Dedifferentiated amniotic fluid mesenchymal stem cell (primary cell): Measurements from ENCODE around the gene BMP7.
"Not testable (repeated sequence)": the region's sequence is repeated elsewhere in the genome, so short reads cannot be mapped to it uniquely, and the experiment has no call there.

Source experiments
- DNase-seq: peaks from one replicate; pipeline ENCODE4 v3.0.0-alpha.2; 2016; ENCODE audit errors: extremely low spot score

The BMP7 gene

DNA sequence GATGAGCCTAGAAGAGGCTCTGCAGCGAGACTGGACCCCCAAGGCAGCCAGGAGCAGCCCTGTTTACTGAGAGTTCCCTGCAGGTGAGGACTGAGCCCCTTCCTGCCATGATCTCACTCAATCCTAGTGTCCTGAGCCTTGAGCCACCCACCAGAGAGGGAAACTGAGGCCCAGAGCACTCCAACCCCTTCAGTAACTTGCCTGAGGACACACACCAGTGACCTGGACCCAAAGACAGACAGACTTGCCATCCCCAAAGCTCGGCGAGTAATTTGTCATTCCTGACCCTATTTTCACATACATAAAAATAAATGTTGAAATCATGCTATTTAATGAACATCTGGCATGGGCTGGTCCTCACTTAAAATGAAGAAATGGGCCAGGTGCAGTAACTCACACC, 16.7 kb downstream of the BMP7 start:
- DNase-seq = no peak

DNA sequence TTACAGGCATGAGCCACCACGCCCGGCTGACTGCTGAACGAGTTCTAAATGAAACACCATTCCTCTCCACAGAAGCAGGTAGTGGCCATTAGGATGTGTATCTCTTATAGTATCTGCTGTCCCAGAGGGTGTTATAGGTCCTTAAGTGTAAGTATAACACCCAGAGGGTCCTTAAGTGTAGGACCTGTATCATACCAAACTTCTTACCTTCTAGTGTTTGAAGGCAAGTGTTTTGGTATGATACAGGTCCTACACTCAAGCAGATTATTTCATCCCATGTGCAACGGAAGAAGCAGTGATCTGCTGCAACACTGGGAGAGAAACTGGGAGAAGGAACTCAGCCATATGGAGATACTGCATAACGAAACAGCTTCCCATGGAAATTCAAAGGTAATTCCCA, 17.4 kb downstream of the BMP7 start:
- no peak for DNase-seq

- no peak for DNase-seq
These were observed 18.2 kb downstream of the BMP7 start for GRCh38 chr20:57248132-57248797.

DNA sequence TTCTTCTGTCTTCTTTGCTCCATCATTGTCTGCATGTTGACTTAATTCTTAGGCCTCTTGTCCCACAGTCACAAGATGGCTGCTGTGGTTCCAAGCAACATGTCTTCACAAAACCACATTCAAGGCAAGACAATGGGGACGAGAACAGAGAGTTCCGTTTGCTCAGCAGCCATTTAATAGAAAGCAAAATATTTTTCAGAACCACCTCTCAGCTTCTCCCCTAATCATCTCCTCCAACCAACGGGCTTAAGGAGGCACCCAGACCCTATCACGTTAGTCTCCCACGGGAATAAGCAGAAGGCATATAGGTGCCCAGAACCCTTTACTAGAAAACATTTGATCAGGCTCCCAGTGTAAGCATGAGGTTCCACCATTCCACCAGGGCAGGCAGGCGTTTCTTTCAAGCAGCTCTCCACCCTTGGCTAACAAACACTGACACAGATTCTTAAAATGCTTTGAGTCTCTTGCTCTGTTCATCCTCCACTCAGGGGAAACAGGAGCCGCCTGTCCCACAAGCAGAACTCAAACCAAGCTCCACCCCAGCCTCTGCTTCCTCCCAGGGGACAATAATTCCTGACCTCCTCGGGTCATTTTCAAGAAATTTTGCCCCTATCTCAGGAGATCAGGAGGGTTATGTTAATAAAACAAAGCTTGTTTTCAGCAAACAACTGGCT, 19.0 kb downstream of the BMP7 start:
- DNase-seq = no peak

DNA sequence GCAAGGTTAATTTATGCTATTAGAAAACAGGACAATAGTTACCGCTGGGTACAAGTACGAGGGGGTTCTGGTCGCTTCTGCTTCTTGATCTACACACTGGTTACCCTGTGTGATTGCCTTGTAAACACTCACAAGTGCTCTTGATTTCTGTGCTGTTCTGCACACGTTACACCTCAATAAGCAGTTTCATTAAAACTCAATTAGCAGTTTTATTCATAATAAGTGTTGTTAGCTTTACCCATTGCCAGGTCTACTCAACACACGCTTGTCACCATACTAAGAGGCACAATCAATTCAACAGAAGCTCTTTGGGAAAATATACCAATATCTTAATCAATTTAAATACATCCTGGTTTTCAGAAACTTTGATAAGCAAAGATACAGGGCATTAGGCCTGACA, 20.4 kb downstream of the BMP7 start:
- no peak for DNase-seq

GRCh38 chr20:57244627-57245214, 21.7 kb downstream of the BMP7 start:
- DNase-seq = no peak

DNA sequence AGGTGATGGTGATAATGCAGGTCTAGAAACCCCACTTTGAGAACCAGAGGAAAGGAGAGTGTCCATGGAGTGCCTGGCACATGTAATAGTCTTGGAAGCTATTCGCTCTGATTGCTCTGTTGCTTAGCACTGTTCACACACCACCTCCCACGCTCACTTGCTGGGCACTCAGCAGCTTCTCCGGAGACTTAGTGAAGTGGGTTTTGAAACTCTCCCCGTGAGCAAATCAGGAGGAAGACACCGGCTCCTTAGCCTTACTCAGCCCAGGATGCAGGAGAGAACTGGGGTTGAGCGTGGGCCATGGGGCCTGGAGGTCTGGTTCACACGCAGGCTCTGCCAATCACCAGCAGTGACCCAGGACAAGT, 22.2 kb downstream of the BMP7 start:
- no peak for DNase-seq

GRCh38 chr20:57243480-57244220, 22.8 kb downstream of the BMP7 start:
- no peak for DNase-seq

- DNase-seq = no peak
These were observed 24.0 kb downstream of the BMP7 start for GRCh38 chr20:57242414-57242813.

- DNase-seq = no peak
These were observed 25.0 kb downstream of the BMP7 start for GRCh38 chr20:57241363-57241991.

DNA sequence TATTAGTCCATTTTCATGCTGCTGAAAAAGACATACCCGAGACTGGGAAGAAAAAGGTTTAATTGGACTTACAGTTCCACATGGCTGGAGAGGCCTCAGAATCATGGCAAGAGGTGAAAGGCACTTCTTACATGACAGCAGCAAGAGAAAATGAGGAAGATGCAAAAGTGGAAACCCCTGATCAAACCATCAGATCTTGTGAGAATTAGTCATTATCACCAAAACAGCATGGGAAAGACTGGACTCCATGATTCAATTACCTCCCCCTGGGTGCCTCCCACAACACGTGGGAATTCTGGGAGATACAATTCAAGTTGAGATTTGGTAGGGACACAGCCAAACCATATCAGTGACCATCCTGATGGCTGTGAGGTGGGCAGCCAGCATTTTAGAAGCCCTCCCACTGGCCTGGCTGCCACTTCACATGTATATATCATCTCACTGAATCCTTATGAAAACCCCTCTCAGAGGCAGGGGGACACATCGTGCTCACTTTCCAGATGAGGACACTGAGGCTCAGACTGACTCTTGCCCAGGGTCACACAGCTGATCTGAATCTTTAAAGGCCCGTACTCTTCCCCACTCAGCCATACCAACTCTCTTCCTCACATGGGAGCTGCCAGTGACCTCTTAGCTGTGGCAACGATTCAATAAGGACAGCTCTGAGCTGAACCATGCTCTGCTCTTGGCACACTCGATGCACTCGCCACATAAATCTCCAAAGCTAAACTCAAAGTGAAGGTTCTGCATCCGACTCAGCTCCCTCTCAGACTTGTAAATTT, 25.7 kb downstream of the BMP7 start:
- no peak for DNase-seq

DNA sequence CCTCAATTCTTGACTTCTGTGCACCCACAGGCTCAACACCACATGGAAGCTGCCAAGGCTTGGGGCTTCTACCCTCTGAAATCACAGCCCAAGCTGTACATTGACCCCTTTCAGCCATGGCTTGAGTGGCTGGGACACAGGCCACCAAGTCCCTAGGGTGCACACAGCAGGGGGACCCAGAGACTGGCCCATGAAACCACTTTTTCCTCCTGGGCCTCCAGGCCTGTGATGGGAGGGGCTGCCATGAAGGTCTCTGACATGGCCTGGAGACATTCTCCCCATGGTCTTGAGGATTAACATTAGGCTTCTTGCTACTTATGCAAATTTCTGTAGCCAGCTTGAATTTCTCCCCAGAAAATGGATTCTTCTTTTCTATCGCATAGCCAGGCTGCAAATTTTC, 26.7 kb downstream of the BMP7 start:
- not testable (repeated sequence) for DNase-seq

DNA sequence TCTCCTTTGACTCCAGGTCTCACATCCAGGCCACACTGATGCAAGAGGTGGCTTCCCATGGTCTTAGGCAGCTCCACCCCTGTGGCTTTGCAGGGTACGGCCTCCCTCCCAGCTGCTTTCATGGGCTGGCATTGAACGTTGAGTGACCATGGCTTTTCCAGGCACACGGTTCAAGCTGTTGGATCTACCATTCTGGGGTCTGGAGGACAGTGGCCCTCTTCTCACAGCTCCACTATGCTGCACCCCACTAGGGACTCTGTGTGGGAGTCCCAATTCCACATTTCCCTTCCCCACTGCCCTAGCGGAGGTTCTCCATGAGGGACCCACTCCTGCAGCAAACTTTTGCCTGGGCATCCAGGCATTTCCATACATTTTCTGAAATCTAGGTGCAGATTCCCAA, 27.1 kb downstream of the BMP7 start:
- not testable (repeated sequence) for DNase-seq

DNA sequence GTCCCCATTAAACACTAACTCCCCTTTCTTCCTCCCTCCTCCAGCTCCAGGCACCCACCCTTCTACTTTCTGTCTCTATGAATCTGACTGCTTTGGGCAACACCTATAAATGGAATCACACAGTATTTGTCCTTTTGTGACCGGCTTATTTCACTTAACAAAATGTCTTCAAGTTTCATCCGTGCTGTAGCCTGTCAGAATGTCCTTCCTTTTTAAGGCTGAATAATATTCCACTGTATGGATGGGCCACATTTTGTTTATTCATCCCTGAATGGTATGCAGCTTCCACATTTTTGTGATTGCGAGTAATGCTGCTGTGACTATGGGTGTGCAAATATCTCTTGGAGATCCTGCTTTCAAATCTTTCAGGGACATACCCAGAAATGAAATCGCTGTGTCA, 28.4 kb downstream of the BMP7 start:
- no peak for DNase-seq

DNA sequence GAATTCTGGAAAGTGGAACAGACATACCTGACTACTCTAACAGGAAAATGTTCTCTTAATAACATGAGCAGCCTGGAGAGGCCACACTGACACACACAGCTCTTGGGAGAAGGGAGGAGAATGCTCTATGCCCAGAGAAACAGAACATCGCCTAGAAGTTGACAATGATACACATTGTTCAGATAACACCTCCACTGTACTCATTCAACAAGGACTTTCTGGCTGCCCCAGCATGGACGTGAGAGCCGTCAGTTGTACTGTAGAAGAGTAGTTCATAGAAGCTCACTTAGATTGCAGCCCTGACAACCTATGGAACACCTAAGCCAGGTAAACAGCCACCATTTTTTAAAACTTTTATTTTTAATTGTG, 28.9 kb downstream of the BMP7 start:
- no peak for DNase-seq

DNA sequence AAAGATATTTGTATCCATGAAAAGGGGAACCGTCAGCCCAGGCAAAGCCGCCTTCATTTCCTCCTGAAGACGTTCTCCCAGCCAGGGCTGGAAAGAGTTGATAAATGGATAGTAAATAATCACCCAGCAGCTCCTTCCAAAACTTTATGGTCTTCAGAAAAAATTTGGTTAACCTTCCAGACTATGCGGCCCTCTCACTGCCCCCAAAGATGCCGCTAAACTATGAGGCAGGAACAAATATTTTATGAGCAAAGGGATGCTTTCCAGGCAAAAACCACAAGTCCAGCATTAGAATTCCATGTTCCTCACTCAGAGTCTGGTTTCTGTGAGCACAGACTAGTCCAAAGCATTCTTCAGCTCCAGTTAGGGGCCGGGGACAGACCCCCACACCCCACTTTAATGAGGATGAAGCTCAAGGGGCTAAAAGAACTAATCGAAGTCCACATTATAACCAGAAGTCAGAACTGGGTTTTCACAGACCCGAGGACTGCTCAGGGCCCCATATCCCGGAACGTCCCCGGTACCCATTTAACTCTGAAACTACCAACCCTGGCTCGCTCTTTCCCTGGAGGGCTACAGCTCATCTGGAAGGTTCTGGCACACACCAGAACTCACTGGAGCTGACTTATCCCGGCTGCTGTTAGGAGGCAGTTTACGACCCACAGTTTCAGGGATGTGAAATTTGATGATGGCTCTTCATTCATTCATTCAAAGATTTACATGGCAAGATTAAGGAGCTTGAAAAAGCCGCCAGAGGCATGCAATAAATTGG, 29.4 kb downstream of the BMP7 start:
- no peak for DNase-seq

- DNase-seq = no peak
These were observed 31.7 kb downstream of the BMP7 start for GRCh38 chr20:57234556-57235251.

- DNase-seq = no peak
These were observed 34.5 kb downstream of the BMP7 start for GRCh38 chr20:57231951-57232428.

- no peak for DNase-seq
These were observed 35.3 kb downstream of the BMP7 start for GRCh38 chr20:57231161-57231560.

GRCh38 chr20:57230247-57230646, 36.2 kb downstream of the BMP7 start:
- no peak for DNase-seq
